ENCODE results near the gene PPP1R3E.
A peak's percentile ranks its signal among the peaks of the same experiment; 100 is the strongest.
"Not testable (repeated sequence)": the region's sequence is repeated elsewhere in the genome, so short reads cannot be mapped to it uniquely, and the experiment has no call there.

Gene PPP1R3E

GRCh38 chr14:23297611-23298277, 4.9 kb downstream of the PPP1R3E start:
- DNase-seq: no peak

DNA sequence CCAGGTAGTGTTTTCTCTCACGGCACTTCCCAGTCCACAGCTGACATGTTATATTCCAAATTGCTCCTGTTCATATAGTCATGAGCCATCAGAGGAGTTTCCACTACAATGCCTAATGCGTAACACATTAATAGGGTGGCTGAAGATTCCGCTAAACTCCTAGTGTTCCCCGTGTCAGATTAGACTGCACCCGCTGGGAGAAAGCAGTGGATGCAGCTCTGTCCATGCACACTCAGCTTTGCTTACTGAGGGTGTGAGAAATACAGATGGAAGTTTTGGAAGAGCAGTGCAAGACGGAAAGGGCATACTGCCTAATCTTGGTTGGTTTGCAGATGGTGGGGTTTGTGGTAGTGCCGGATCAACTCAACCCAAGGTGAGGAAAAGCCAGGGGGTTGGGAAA, 5.6 kb downstream of the PPP1R3E start:
- DNase-seq: no peak

DNA sequence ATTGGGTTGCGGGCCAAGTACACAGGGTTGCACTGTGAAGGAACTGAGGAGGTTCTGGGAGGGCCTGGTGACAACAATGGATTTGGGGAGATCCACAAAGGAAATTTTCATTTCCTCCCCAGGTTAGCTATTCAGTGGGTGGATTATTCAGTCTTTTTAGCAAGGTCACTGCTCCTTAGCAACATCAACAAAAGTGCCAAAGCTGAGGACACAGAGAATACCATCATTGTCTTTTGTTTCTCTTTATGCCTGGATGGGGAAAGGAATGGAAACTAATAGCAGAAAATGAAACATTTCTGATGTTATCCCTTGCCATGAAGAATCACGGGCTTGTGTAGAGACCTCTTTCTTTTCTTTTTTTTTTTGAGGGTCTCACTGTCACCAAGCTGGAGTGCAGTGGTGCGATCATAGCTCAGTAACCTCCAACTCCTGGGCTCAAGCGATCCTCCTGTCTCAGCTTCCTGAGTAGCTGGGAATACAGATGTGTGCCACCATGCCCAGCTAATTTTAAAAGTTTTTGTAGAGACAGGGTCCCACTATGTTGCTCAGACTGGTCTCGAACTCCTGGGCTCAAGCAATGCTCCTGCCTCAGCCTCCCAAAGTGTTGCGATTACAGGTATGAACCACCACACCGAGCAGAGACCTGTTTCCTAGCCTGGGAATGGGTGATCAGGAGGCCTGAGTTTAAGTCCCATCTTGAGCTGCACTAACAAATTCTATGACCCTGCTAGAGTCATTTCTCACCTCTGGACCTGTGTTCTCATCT, 6.5 kb downstream of the PPP1R3E start:
- DNase-seq: no peak

- peak; percentile 34 for DNase-seq
Observed at GRCh38 chr14:23294734-23295561, 7.7 kb downstream of the PPP1R3E start.

- DNase-seq: no peak
Observed at GRCh38 chr14:23286902-23287479, 15.7 kb downstream of the PPP1R3E start.

GRCh38 chr14:23286020-23286901, 16.4 kb downstream of the PPP1R3E start, which contains the start of gene HOMEZ:
TSS of gene HOMEZ (minus strand) at chr14:23286132. CDS start at chr14:23285952, 180 bp downstream.
- DNase-seq: peak; percentile 98

- no peak for DNase-seq
Observed at GRCh38 chr14:23285530-23286019, 17.1 kb downstream of the PPP1R3E start.

GRCh38 chr14:23284654-23285529, 17.8 kb downstream of the PPP1R3E start:
- DNase-seq: no peak

- DNase-seq: no peak
Observed at GRCh38 chr14:23281247-23281646, 21.4 kb downstream of the PPP1R3E start.

- not testable (repeated sequence) for DNase-seq
Observed at GRCh38 chr14:23277928-23278327, 24.7 kb downstream of the PPP1R3E start.

- DNase-seq: no peak
Observed at GRCh38 chr14:23277189-23277588, 25.5 kb downstream of the PPP1R3E start.

DNA sequence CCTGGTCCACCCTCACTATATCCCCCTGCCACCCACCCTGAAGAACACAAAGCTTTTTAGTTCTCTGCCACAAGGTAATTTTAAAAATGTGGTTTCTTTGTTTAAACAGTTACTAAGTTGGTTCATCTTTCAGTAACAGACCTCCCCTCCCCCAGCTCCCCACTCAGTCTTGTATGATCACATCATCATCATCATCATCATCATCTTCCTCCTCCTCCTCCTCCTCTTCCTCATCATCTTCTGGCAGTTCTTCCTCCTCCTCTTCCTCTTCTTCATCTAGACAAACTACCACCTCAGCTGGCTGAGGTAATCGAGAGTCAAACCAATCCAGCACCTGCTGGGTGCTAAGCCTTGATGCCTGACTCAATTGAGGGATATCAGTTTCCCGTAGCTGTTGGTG, 27.2 kb downstream of the PPP1R3E start:
- DNase-seq: no peak

- DNase-seq: no peak
Observed at GRCh38 chr14:23269193-23269592, 33.5 kb downstream of the PPP1R3E start.

DNA sequence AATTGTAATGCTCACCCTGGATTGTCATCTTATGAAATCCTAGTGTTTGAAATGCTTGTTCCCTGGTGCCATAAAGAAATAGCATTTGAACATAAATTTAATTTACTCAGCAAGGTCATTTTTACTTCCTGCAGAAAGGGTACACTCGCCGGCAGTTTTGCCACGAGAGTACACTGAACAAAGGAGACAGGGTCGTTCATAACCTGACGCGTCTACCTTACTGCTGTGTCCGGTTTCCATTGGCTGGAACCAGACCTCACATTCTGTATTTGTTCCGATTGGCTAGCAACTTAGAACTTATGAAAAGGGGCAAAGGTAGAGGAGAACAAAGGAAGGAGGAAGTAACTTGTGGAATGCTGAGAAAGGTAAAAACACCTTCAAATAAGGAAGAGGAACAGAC, 41.8 kb downstream of the PPP1R3E start:
- not testable (repeated sequence) for DNase-seq

DNA sequence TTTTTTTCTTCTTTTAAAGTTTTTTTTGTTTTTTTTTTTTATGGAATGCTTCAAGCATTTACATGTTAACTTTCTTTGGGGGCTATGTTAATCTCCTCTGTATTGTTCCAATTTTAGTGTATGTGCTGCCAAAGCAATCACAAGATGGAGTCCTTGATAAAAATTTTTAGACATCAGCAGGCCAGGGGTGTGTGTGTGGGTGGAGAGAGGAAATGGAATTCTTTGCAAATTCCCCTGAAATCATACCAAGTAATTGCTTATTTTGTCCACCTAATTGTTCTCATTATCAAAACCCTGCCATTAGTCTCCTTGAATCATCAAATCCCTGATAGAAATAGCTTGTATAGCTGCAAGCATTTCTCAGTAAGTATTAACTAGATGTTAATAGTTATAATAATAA, 43.2 kb downstream of the PPP1R3E start:
- DNase-seq: no peak

GRCh38 chr14:23258256-23258655, 44.4 kb downstream of the PPP1R3E start:
- no peak for DNase-seq

DNA sequence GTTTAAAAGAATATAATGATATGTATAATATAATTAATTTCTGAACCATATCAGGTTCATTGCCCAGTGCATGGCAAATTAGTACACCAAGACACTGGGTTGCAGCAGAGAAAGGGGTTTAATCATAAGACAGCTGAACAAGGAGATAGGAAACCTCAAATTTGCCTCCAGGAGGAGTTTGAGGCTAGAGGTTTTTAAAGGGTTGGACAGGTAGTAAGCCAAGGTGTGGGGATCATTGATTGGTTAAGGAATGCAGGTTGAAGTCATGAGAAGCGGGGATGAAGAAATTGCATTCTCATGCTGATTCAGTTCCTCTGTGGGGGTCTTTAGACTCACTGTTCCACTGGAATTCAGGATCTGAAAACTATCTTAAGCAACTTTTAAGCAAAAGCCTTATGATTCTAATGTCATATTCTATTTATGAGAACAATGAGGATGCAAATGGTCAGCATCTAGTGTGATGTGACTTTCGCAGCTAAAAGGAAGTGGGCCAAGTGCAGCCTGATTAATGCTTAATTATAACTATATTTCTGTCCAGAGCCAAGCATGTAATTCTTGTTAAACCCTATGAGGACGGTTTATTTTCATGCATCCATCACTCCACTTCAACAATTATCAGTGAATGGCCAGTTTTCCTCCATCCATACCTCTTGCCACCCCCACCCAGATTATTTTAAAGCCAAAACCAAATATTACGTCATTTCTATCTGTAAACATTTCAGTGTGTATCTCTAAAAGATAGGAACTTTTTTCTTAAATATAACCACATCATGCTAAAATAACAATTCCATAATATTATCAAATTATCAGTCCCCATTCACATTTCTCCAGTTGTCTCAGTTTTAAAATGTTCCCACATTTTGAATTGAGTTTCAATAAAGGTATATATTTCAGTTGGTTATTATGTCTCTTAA, 50.0 kb downstream of the PPP1R3E start:
- no peak for DNase-seq

GRCh38 chr14:23252006-23252405, 50.7 kb downstream of the PPP1R3E start:
- no peak for DNase-seq

- no peak for DNase-seq
Observed at GRCh38 chr14:23249824-23250223, 52.8 kb downstream of the PPP1R3E start.

GRCh38 chr14:23248601-23249000, 54.1 kb downstream of the PPP1R3E start:
- DNase-seq: no peak
